GM18499 (cell line): ENCODE data around the gene APOLD1.
"Not testable (repeated sequence)": the region's sequence is repeated elsewhere in the genome, so short reads cannot be mapped to it uniquely, and the experiment has no call there.

Experiments
- ATAC-seq: cut with Tn5 transposase; IDR thresholded peaks from one replicate; pipeline ENCODE4 v1.9.1; 2021; ENCODE audit warnings: moderate number of reproducible peaks; ENCODE audit not compliant: insufficient read depth, unreplicated experiment

APOLD1 gene

GRCh38 chr12:12806784-12807516, 21.5 kb downstream of the APOLD1 start:
- ATAC-seq, result no peak

GRCh38 chr12:12807517-12807903, 22.1 kb downstream of the APOLD1 start:
- not testable (repeated sequence) for ATAC-seq

DNA sequence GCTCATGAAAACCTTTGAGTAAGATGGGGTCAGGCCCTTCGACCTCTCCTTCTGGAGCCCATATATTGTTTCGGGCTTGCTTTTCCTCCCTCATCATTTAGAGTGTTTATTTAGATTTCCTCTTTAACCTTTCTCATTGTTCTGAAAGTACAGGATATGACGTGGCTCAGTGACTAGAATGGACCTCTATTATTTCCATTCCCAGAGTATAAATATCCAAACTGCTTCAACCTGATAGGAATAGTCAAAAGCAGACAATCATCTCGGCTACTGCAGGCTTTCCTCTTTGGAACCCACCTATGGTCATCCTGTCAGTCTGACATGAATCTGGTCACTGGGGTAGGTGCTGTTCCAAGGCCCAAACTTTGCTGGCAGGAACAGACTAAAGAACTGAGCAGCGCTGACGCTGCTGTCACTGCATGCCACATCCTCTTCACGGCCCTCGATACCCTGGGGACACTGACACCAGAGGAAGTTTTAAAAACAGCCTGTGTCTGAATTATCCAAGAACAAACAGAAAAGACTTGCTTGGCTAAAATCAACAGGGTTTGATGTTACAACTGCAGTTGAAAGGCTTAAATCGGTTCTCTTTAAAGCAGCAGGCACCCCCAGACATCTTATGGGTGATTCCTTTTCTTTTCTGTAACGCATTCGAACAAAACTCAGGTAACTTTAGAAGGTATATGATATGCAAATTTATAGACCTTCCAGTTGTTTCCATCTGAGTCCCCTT, 22.7 kb downstream of the APOLD1 start:
- peak; percentile 48 for ATAC-seq

- ATAC-seq, result no peak
Measured at GRCh38 chr12:12810553-12811021, 25.1 kb downstream of the APOLD1 start.

DNA sequence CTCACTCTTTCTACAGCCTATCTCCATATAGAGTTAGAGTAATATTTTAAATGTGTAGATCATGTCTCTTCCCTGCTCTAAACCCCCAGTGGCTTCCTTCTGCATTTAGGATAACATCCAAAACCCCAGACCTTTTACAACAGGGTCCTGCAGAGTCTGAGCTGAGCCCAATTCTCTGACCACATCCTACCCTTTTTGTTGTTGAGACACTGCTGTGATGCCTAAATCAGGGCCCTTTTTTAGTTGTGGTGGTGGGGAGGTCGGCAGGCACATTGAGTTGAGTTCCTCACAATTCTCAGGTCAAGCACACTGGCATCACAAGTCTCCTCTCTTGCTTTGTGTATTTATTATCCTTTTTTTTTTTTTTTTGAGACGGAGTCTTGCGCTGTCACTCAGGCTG, 25.9 kb downstream of the APOLD1 start:
- no peak for ATAC-seq

GRCh38 chr12:12812174-12812573, 26.7 kb downstream of the APOLD1 start:
- no peak for ATAC-seq

GRCh38 chr12:12812618-12813119, 27.2 kb downstream of the APOLD1 start:
- ATAC-seq, result no peak

GRCh38 chr12:12813120-12814101, 28.0 kb downstream of the APOLD1 start, which contains the start of gene DDX47:
Gene DDX47, plus strand, starts transcription at chr12:12813346. Its CDS starts 22 bp downstream, at chr12:12813368.
- peak; percentile 47 for ATAC-seq

- no peak for ATAC-seq
Measured at GRCh38 chr12:12817616-12818015, 32.2 kb downstream of the APOLD1 start.

GRCh38 chr12:12818701-12819100, 33.2 kb downstream of the APOLD1 start:
- ATAC-seq, result no peak

GRCh38 chr12:12819221-12819620, 33.8 kb downstream of the APOLD1 start:
- ATAC-seq, result no peak

DNA sequence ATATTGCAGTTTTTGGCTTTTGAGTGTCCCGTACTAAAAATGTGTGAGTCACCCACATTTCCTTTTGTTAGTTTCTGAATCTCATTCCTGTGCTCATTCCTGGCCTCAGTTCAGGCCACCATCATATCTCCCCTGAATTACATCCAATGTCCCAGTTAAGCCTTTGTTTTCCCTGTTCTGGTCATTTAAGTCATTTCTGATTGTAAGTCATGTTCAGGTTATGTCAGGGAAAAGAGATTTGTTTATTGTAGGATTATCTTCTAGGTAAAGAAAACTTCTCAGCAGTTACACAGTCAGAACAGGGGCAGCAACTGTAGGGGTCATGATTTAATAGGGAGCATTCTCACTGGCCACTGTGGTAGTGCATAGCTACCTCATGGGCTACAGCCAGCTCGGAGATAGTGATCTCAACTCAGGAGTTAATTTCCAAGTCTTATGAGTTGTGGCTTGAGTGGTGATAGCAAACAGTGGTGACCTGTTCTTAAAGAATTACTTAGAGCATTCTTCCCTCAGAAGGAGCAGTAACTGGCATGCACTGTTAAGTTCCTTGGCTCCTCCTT, 34.4 kb downstream of the APOLD1 start:
- no peak for ATAC-seq

- ATAC-seq, result not testable (repeated sequence)
Measured at GRCh38 chr12:12820376-12820775, 34.9 kb downstream of the APOLD1 start.

- peak; percentile 76 for ATAC-seq
Measured at GRCh38 chr12:12821975-12822374, 36.5 kb downstream of the APOLD1 start.

DNA sequence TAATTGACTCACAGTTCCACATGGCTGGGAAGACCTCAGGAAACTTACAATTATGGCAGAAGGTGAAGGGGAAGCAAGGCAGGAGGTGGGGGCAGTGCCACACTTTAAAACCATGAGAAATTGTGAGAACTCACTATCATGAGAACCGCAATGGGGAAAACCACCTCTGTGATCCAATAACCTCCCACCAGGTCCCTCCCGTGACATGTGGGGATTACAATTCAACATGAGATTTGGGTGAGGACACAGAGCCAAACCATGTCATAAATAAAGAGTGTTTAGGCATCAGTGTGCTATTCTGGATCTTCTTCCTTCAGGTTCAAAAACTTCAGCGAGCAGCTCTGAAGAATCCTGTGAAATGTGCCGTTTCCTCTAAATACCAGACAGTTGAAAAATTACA, 37.4 kb downstream of the APOLD1 start:
- no peak for ATAC-seq

GRCh38 chr12:12823300-12823699, 37.8 kb downstream of the APOLD1 start:
- ATAC-seq, result no peak

- no peak for ATAC-seq
Measured at GRCh38 chr12:12823811-12824210, 38.4 kb downstream of the APOLD1 start.

DNA sequence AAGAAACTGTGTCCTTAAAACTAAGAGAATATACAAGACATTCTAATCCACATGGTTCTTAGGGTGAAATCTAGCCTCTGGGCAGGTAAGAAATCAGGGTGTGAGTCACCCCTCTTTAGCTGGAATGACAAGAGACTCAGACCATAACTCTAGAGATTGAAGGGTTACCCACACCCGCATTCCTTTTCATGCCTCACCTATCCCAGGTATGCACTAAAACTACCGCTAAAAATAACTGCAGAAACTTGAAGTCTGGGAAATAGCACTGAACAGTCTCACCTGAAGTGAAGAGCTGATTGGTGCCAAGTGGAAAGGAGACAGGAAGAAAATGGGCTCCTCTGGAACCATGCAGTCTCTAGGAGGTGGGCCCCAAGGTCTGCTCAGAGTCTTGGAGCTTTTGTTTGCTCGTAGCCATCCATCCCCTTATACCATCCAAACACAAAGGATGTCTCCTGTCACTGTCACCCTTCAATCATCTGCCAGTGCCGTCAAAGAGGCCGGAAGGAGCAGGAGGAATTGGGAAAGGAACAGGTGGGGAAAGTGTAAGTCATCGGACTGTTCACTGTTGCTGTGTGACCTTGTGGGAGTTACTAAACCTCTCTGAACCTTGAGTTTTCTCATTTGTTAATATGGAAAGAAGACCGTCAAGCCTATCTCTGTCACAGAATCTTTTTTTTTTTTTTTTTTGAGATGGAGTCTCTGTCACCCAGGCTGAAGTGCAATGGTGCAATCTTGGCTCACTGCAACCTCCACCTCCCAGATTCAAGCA, 50.1 kb downstream of the APOLD1 start:
- no peak for ATAC-seq

DNA sequence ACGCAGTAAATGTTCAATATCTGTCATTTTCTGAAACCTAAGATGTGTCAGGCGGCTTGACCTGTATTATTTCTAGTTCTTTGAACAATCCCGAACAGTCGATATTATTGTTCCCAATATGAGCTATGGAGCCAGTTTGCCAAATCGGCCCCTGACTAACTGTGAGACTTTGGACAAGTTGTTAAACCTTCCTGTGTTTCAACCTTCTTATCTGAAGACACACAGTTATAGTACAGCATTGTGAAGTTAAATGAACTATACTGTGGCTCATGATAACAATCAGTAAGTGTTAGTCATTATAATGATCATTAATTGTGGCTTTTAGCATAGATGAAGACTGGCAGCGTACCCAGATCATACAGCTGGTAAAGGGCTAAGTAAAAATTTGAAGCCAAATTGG, 51.1 kb downstream of the APOLD1 start:
- ATAC-seq, result no peak
